HTERT RPE-1 (cell line): ENCODE results near the gene C14orf132.

Source experiments
- in situ Hi-C: fragments of 300-500 bp; cut with MboI; formaldehyde crosslinking; loops from 4 replicates; pipeline ENCODE4 v1.14.3; 2020; ENCODE audit warnings: low sequenced_read_pairs

The C14orf132 gene

DNA sequence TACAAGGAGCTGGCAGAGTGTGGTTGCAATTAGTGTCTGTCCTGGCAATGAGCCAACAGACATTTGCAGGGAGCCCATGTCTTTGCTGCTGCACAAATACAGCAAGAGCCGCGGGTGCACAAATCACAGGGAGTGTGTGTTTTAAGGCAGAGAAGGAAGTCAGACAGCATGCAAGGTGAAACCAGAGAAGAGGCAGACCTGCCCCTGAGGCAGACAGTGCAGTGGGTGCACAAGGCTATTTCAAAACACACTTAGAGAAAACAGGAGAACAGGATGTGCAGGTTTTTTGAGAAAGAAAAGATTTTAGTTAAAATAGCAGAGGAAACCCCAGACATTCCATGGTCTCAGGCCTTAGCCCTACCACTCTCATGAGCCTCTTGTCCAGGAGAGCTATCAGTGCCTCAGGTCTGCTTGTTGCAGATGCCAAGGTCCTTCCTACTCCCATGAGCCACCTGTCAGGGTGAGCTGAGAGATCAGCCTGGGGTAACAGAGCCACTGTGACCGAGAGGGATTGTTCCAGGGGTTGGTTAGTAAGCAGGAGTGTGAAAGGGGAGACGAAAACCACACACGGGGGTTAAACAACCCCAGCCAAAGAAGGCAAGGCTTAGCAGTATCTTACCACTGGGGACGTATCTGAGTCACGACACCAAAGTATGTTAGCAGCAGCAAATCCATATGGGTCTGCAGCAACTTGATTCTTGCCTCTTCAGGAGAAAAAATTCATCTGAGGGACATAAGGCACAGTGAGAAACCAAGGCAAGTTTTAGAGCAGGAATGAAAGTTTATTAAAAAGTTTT, 78.1 kb downstream of the C14orf132 start:
- in situ Hi-C loops: no loop called here

- in situ Hi-C loops: no loop called here
Observed at GRCh38 chr14:96117960-96118359, 78.8 kb downstream of the C14orf132 start.

DNA sequence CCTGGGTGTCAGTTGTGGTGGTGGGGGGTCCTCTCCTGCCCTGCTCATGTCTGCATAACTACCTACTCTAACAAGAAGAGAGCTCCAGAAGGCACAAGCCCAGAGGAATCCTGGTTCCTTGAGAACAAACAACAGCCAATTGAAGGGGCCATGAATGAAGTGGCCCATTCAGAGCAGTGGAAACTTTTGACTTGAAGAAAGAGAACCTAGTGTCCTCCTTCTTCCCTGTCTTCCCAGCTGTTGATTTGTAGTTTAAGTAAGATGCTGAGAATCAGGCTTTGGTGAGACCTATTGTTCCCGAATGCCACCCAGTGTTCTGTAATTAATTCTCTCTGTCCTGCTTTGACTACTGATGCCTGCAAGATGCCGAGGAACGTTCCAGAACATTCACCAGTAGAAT, 79.2 kb downstream of the C14orf132 start:
- in situ Hi-C loops: no loop called here

- in situ Hi-C loops: no loop called here
Observed at GRCh38 chr14:96119947-96120346, 80.8 kb downstream of the C14orf132 start.

DNA sequence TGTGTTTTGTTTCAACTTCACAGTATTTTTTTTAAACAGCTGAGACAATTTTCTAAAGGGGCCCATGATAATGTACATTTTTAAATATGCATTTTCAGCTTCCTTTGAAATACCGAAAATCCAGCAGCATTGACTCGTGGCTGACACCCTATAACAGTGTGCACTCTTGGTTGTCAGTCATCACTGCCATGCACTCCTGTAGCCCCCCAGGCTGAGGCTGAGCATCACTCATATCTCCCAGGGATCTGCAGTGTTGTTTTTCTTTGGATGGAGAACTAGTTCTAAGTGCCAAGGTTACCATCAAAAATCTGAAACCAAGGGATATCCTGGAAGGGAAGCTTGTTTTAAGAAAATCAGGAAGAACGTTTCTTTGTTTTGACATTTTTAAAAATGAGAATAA, 81.2 kb downstream of the C14orf132 start:
- in situ Hi-C loops: no loop called here

- in situ Hi-C loops: no loop called here
Observed at GRCh38 chr14:96120941-96121340, 81.8 kb downstream of the C14orf132 start.

- in situ Hi-C loops: no loop called here
Observed at GRCh38 chr14:96121660-96122395, 82.7 kb downstream of the C14orf132 start.

GRCh38 chr14:96122496-96122895, 83.3 kb downstream of the C14orf132 start:
- in situ Hi-C loops: no loop called here

DNA sequence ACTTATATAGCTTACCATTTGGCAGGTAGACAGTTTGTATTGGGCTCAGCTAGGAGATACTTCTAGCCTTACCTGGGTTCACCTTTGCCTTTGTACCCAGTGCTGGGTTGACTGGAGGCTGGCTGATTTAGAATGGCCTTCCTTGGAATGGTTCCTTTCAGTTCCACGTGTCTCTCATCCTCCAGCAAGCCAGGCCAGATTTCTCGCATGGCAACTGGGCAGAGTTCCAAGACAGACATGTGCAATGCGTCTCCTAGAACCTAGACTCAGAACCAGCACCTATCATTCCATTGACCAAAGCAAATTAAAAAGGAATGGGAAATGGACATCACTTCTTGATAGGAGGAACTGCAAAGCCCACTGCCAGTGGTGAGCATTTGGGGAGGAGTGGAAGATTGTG, 86.4 kb downstream of the C14orf132 start:
- in situ Hi-C loops: no loop called here

DNA sequence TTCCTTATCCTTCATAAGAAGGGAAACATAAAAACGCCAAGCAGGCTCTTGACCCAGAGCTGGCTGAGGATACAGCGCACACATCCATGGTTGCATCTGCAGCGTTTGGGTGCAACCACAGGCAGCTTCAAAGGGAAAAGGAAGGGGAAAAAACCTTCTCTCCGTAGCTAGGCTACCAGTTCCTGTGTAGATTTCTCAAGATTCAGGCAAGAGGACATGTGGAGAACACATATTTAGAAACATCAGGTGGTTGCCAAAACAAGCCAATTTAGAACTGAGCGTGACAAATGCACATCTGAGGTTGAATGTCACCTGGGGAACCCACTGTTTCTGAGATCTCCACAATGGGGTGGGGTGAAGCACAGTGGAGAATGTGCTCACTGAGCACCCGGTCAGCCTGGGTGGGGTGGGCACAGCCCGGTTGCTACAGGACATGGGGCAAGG, 87.2 kb downstream of the C14orf132 start:
- in situ Hi-C loops: no loop called here

DNA sequence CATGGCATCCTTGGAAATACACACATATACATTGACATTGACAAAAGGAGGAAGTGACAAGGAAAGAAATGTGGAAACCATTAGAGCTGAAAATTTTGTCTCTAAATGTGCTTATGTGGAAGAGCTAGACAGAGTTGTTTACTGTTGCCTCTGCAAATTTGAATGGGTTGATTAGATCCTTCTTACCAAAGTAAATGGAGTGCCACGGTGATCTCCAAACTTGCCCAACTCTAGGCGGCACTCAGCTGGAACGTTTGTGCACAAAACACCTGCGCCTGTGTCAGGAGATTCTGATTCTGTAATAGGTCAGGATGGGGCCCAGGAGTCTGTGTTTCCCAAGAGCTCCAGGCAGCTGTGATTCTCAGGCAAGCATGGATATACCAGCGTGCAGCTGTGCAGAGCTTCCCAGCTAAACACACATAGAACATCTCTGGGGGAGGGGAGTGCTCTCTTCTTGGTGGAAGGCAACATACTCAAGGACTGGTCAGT, 87.7 kb downstream of the C14orf132 start:
- in situ Hi-C loops: no loop called here

GRCh38 chr14:96129128-96129736, 90.1 kb downstream of the C14orf132 start:
- in situ Hi-C loops: no loop called here

- in situ Hi-C loops: no loop called here
Observed at GRCh38 chr14:96130391-96130790, 91.2 kb downstream of the C14orf132 start.

GRCh38 chr14:96130854-96131253, 91.7 kb downstream of the C14orf132 start:
- in situ Hi-C loops: no loop called here

DNA sequence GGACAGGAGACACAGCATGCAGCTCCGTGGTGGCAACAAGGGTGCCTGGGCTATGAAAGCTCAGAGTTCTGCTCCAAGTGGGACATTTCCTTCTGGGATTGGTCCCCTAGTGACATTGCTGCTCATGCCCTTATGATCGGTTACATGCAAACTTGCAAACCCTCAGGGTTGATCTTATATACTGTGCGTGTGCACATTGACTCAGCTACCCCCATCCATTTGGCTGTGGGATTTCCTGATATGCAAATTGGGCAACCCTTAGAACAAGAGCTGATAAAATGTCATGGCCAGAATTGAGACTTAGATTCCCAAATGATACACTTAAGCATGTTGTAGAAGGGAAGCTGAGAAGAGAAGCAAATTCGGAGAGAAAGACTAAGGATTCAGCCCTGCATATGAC, 92.7 kb downstream of the C14orf132 start:
- in situ Hi-C loops: no loop called here

DNA sequence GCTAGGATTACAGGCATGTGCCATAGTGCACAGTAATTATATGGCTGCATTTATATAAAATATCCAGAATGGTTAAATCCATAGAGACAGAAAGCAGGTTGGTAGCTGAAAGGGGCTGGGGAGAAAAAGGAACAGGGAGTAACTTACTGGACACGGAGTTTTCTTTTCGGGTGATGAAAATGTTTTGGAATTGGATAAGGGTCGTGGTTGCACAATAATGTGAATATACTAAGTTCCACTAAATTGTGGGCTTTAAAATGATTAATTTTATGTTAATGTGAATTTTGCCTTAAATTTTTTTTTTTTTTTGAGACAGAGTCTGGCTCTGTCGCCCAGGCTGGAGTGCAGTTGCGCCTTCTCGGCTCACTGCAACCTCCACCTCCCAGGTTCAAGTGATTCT, 95.3 kb downstream of the C14orf132 start:
- in situ Hi-C loops: no loop called here

GRCh38 chr14:96135285-96135684, 96.1 kb downstream of the C14orf132 start:
- in situ Hi-C loops: no loop called here

- in situ Hi-C loops: no loop called here
Observed at GRCh38 chr14:96136371-96137005, 97.3 kb downstream of the C14orf132 start.

GRCh38 chr14:96138241-96138640, 99.1 kb downstream of the C14orf132 start:
- in situ Hi-C loops: no loop called here

DNA sequence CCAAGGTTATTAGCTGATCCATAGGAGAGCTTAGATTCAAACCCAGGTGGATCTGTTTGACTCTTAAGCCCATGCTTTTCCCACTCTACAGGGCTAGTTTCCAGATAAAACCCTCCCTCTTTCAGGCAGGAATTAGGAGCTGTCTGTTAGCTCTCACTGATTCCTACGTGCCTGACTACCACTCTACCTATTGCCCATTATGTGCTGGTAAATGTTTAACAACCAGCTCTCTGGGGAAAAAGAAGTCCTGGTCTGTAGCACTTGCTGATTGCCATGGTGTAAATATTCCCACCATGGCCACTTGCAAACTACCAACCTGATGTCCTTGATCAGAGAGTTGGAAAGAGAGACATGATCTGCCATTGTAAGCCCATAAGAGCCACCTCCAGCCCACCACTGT, 100.0 kb downstream of the C14orf132 start:
- in situ Hi-C loops: no loop called here

- in situ Hi-C loops: no loop called here
Observed at GRCh38 chr14:96139879-96140278, 100.7 kb downstream of the C14orf132 start.
